GM21360 (cell line): ENCODE measurements around the gene TMEM94.

ENCODE experiments used
- ATAC-seq: cut with Tn5 transposase; IDR thresholded peaks from one replicate; pipeline ENCODE4 v1.9.1; 2021; ENCODE audit warnings: mild to moderate bottlenecking, moderate library complexity; ENCODE audit not compliant: unreplicated experiment

Gene TMEM94

GRCh38 chr17:75494326-75494877, 38.0 kb downstream of the TMEM94 start:
- no peak for ATAC-seq

GRCh38 chr17:75496005-75496404, 39.6 kb downstream of the TMEM94 start:
- ATAC-seq: no peak

- ATAC-seq: no peak
Measured at GRCh38 chr17:75498039-75498725, 41.7 kb downstream of the TMEM94 start.

- no peak for ATAC-seq
Measured at GRCh38 chr17:75498726-75499213, 42.3 kb downstream of the TMEM94 start.

GRCh38 chr17:75499313-75500022, 43.0 kb downstream of the TMEM94 start:
- ATAC-seq: no peak

- no peak for ATAC-seq
Measured at GRCh38 chr17:75500419-75501216, 44.2 kb downstream of the TMEM94 start.

GRCh38 chr17:75501378-75502071, 45.1 kb downstream of the TMEM94 start:
- no peak for ATAC-seq

- no peak for ATAC-seq
Measured at GRCh38 chr17:75502072-75502720, 45.8 kb downstream of the TMEM94 start.

GRCh38 chr17:75502721-75503329, 46.4 kb downstream of the TMEM94 start:
- ATAC-seq: no peak

GRCh38 chr17:75503337-75503950, 47.0 kb downstream of the TMEM94 start:
- ATAC-seq: no peak

GRCh38 chr17:75503976-75504346, 47.5 kb downstream of the TMEM94 start:
- no peak for ATAC-seq

- no peak for ATAC-seq
Measured at GRCh38 chr17:75504347-75505151, 48.1 kb downstream of the TMEM94 start.

- no peak for ATAC-seq
Measured at GRCh38 chr17:75505152-75505409, 48.6 kb downstream of the TMEM94 start.

GRCh38 chr17:75505640-75506039, 49.2 kb downstream of the TMEM94 start:
- no peak for ATAC-seq

GRCh38 chr17:75506134-75506533, 49.7 kb downstream of the TMEM94 start:
- ATAC-seq: no peak

GRCh38 chr17:75506888-75507287, 50.5 kb downstream of the TMEM94 start:
- no peak for ATAC-seq

- ATAC-seq: no peak
Measured at GRCh38 chr17:75507733-75508719, 51.6 kb downstream of the TMEM94 start.

- no peak for ATAC-seq
Measured at GRCh38 chr17:75508931-75509361, 52.5 kb downstream of the TMEM94 start.
